ENCODE measurements around the gene COL6A3. TPM values are rescaled to one million over a fixed set of nuclear protein-coding genes. Genes with fewer than 3 reads are reported as not detected.

The COL6A3 gene
- total RNA-seq, 2 experiments from 2014 or later = 2.5 to 3.0 TPM

GRCh38 chr2:237408335-237409000 is 5.5 kb downstream of the COL6A3 start:
- intact Hi-C loops (cut with micrococcal nuclease) = no loop called here
- CTCF ChIA-PET = interaction anchor here (0.9 to 3.2 kb wide), 2 partner anchors 67 to 254 kb away, joined by 3 to 11 read pairs; no protein-coding TSS in a partner anchor
- Mint-ChIP-seq H3K4me3 (no peak overlapping the region), H3K27me3 (ENCODE audit: low read depth) (no peaks in the 10 kb centered on the region), H3K27ac (no peak overlapping the region), H3K36me3 (ENCODE audit: low read depth) (no peaks in the 10 kb centered on the region), H3K4me1 (ENCODE audit: low read depth) (no peaks in the 10 kb centered on the region), H3K9me3 (no peaks in the 10 kb centered on the region)
- no peak for DNase-seq

DNA sequence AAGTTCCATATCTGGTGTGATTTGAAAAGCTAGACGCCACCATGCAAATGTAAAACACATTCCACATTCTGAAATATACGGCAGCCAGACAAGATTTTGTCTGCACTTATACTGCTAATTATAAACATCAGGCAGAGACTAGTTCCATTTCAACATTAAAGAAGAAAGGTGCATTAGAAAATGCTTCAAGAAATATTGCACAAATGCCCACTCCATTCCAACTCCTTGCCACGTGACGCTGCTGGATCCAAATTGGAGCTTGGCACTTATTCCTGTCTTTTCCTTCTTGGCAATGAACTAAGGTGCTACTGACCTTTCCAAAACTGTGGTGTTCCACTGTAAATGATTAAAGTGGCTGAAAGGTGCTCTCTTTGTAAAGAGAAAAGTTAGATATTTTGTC is 6.3 kb downstream of the COL6A3 start:
- Mint-ChIP-seq H3K4me1 (ENCODE audit: low read depth) (no peaks in the 10 kb centered on the region), H3K27me3 (ENCODE audit: low read depth) (no peaks in the 10 kb centered on the region), H3K4me3 (no peak overlapping the region), H3K36me3 (ENCODE audit: low read depth) (no peaks in the 10 kb centered on the region), H3K9me3 (no peaks in the 10 kb centered on the region), H3K27ac (no peak overlapping the region)
- DNase-seq = no peak
- intact Hi-C loops (cut with micrococcal nuclease) = no loop called here
- CTCF ChIA-PET = interaction anchor here (0.9 kb wide), 1 partner anchor 253 kb away, joined by 3 read pairs; no protein-coding TSS in a partner anchor

DNA sequence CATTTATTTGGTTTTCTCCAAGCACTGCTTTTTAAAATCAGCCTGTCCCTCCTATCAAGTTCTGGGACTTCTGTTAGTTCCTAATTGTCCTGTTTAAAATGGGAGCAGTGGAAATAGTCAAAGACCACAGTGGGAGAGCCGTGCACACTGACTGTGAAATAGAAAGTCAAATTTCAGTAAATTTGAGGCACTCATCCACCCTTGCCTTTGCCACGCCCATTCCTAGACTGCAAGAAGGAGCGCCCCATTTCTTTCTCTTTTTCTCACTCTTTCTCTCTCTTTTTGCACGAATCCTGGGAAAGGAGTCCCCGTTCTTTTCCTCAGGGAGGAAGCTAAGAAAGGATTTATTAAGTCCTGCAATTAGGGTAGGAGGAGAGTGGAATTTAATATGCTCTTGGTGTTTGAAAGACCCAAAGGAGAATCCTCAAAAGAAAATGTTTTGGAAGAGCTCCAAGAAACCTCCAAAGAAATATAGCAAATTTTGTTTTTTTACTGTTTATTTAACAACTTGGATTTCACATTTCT is 7.5 kb downstream of the COL6A3 start:
- Mint-ChIP-seq H3K27me3 (ENCODE audit: low read depth) (no peaks in the 10 kb centered on the region), H3K9me3 (no peaks in the 10 kb centered on the region), H3K27ac (no peak overlapping the region), H3K4me3 (no peak overlapping the region), H3K4me1 (ENCODE audit: low read depth) (no peaks in the 10 kb centered on the region), H3K36me3 (ENCODE audit: low read depth) (no peaks in the 10 kb centered on the region)
- CTCF ChIA-PET = interaction anchor here (1.6 kb wide), 1 partner anchor 15 kb away, joined by 5 read pairs; no protein-coding TSS in a partner anchor
- intact Hi-C loops (cut with micrococcal nuclease) = no loop called here
- no peak for DNase-seq

DNA sequence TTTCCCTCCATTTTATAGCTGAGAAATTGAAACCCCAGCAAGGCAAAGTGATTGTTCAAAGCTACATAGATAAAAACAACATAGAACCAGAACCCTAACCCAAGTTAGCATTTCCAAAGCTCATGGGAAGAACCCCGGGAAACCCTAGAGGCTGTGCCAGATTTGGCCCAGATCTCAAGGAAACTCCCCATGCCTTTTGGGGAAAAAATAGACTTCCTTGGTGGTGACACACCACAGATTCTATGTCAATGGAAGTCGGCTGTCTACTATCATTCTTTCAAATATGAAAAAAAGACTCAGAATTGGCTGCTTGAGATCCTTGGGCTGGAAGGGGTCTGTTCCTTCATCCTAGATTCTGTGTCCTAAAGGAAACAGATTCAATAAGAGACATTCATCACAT is 8.4 kb downstream of the COL6A3 start:
- Mint-ChIP-seq H3K4me1 (ENCODE audit: low read depth) (no peaks in the 10 kb centered on the region), H3K36me3 (ENCODE audit: low read depth) (no peaks in the 10 kb centered on the region), H3K27ac (no peak overlapping the region), H3K27me3 (ENCODE audit: low read depth) (no peaks in the 10 kb centered on the region), H3K4me3 (no peak overlapping the region), H3K9me3 (no peaks in the 10 kb centered on the region)
- CTCF ChIA-PET = interaction anchor here (1.6 kb wide), 1 partner anchor 16 kb away, joined by 5 read pairs; no protein-coding TSS in a partner anchor
- intact Hi-C loops (cut with micrococcal nuclease) = no loop called here
- DNase-seq = no peak

DNA sequence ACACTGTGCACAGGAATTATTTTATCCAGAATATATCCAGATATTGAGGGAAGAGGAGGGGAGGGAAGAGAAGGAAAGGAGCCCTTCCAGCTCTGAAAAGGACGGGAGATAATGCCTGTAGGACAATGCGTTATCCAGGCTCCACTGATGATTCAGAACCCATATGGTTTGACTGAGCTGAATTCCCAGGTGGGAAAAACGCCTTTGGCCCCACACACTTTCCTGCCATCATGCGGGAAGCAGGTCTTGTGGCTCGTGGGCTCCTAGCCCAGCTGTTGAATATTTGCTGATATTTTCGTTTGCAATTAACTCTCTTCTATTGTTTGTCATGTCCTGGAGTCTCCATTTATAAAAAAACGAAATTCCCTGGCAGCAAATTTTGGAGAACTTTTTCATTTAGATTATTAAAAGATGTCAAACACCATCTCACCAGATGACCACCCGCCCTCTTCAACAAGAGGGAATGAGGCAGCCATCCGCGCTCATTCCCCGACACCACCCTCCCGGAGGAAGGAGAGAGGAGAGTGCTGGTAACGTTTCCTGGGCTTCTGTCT is 8.9 kb downstream of the COL6A3 start:
- Mint-ChIP-seq H3K27me3 (ENCODE audit: low read depth) (no peaks in the 10 kb centered on the region), H3K27ac (no peak overlapping the region), H3K36me3 (ENCODE audit: low read depth) (no peaks in the 10 kb centered on the region), H3K9me3 (no peaks in the 10 kb centered on the region), H3K4me1 (ENCODE audit: low read depth) (no peaks in the 10 kb centered on the region), H3K4me3 (no peak overlapping the region)
- intact Hi-C loops (cut with micrococcal nuclease) = no loop called here
- no peak for DNase-seq
- CTCF ChIA-PET = no interaction called here

- Mint-ChIP-seq H3K36me3 (ENCODE audit: low read depth) (no peaks in the 10 kb centered on the region), H3K4me3 (no peak overlapping the region), H3K4me1 (ENCODE audit: low read depth) (no peaks in the 10 kb centered on the region), H3K9me3 (no peaks in the 10 kb centered on the region), H3K27me3 (ENCODE audit: low read depth) (no peaks in the 10 kb centered on the region), H3K27ac (no peak overlapping the region)
- CTCF ChIA-PET = no interaction called here
- intact Hi-C loops (cut with micrococcal nuclease) = no loop called here
- no peak for DNase-seq
Measured at GRCh38 chr2:237404413-237404812, 9.6 kb downstream of the COL6A3 start.

GRCh38 chr2:237403024-237403882 is 10.7 kb downstream of the COL6A3 start:
- H3K36me3 Mint-ChIP-seq (ENCODE audit: low read depth) = no peaks in the 10 kb centered on the region
- H3K4me1 Mint-ChIP-seq (ENCODE audit: low read depth) = no peaks in the 10 kb centered on the region
- CTCF ChIA-PET = interaction anchor here (1.0 to 2.6 kb wide), 4 partner anchors 8 to 72 kb away, joined by 3 to 10 read pairs (median 4); no protein-coding TSS in a partner anchor
- no peak overlapping the region for H3K4me3 Mint-ChIP-seq
- DNase-seq = no peak
- no peaks in the 10 kb centered on the region for H3K27me3 Mint-ChIP-seq (ENCODE audit: low read depth)
- H3K9me3 Mint-ChIP-seq = no peaks in the 10 kb centered on the region
- no peak overlapping the region for H3K27ac Mint-ChIP-seq
- intact Hi-C loops (cut with micrococcal nuclease) = no loop called here

GRCh38 chr2:237400199-237400598 is 13.8 kb downstream of the COL6A3 start:
- Mint-ChIP-seq H3K27me3 (ENCODE audit: low read depth) (no peaks in the 10 kb centered on the region), H3K4me3 (no peak overlapping the region), H3K4me1 (ENCODE audit: low read depth) (no peaks in the 10 kb centered on the region), H3K27ac (no peak overlapping the region), H3K36me3 (ENCODE audit: low read depth) (no peaks in the 10 kb centered on the region), H3K9me3 (no peaks in the 10 kb centered on the region)
- intact Hi-C loops (cut with micrococcal nuclease) = no loop called here
- CTCF ChIA-PET = no interaction called here
- DNase-seq = no peak

- DNase-seq = no peak
- Mint-ChIP-seq H3K9me3 (no peaks in the 10 kb centered on the region), H3K27ac (no peak overlapping the region), H3K4me3 (no peak overlapping the region), H3K4me1 (ENCODE audit: low read depth) (no peaks in the 10 kb centered on the region), H3K36me3 (ENCODE audit: low read depth) (no peaks in the 10 kb centered on the region), H3K27me3 (ENCODE audit: low read depth) (no peaks in the 10 kb centered on the region)
- CTCF ChIA-PET = no interaction called here
- intact Hi-C loops (cut with micrococcal nuclease) = no loop called here
Measured at GRCh38 chr2:237397072-237397471, 16.9 kb downstream of the COL6A3 start.

- Mint-ChIP-seq H3K4me3 (no peak overlapping the region), H3K9me3 (no peaks in the 10 kb centered on the region), H3K4me1 (ENCODE audit: low read depth) (no peaks in the 10 kb centered on the region), H3K27me3 (ENCODE audit: low read depth) (no peaks in the 10 kb centered on the region), H3K27ac (no peak overlapping the region), H3K36me3 (ENCODE audit: low read depth) (no peaks in the 10 kb centered on the region)
- DNase-seq = no peak
- intact Hi-C loops (cut with micrococcal nuclease) = no loop called here
- CTCF ChIA-PET = interaction anchor here (0.5 to 1.4 kb wide), 2 partner anchors 78 to 380 kb away, joined by 3 read pairs; no protein-coding TSS in a partner anchor
Measured at GRCh38 chr2:237393523-237393922, 20.4 kb downstream of the COL6A3 start.

DNA sequence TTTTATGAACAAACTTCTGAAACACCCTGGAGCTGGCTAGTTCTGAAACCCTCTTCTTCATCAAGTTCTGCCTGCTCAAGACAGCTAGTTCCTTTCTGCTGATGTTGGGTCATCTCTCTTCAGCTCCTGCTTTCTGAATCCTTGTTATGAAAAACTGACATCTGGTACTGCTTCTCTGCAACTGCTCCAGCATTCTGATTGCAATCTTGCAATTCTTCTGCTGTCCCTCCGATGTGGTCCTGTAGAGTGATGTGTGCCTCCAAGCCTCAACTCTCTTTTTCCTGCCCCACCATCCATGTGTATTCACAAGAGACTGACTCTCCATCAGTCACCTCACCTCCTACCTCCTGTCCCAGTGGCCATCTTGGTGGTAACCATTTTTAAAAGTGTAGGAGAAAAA is 21.8 kb downstream of the COL6A3 start:
- Mint-ChIP-seq H3K27me3 (ENCODE audit: low read depth) (no peaks in the 10 kb centered on the region), H3K36me3 (ENCODE audit: low read depth) (no peaks in the 10 kb centered on the region), H3K4me3 (no peak overlapping the region), H3K4me1 (ENCODE audit: low read depth) (no peaks in the 10 kb centered on the region), H3K9me3 (no peaks in the 10 kb centered on the region), H3K27ac (no peak overlapping the region)
- DNase-seq = no peak
- CTCF ChIA-PET = no interaction called here
- intact Hi-C loops (cut with micrococcal nuclease) = no loop called here

GRCh38 chr2:237391140-237391539 is 22.8 kb downstream of the COL6A3 start:
- H3K27ac Mint-ChIP-seq = no peak overlapping the region
- H3K4me1 Mint-ChIP-seq (ENCODE audit: low read depth) = no peaks in the 10 kb centered on the region

More at GRCh38 chr2:237391140-237391539, 22.8 kb downstream of the COL6A3 start:
- no peaks in the 10 kb centered on the region for H3K27me3 Mint-ChIP-seq (ENCODE audit: low read depth)
- DNase-seq = no peak
- intact Hi-C loops (cut with micrococcal nuclease) = no loop called here
- no peaks in the 10 kb centered on the region for H3K9me3 Mint-ChIP-seq
- H3K36me3 Mint-ChIP-seq (ENCODE audit: low read depth) = no peaks in the 10 kb centered on the region
- no peak overlapping the region for H3K4me3 Mint-ChIP-seq
- CTCF ChIA-PET = no interaction called here

All from activated naive CD4-positive, alpha-beta T cell treated with anti-CD3 and anti-CD28 coated beads for 36 hours (primary cell).